COLO668 (cell line): Measurements from ENCODE around the gene CHD3.

Source experiments
- DNase-seq: peaks from one replicate; lab custom pipeline; 2025; ENCODE audit not compliant: unreplicated experiment; lab: John Stamatoyannopoulos, UW

CHD3 gene

DNA sequence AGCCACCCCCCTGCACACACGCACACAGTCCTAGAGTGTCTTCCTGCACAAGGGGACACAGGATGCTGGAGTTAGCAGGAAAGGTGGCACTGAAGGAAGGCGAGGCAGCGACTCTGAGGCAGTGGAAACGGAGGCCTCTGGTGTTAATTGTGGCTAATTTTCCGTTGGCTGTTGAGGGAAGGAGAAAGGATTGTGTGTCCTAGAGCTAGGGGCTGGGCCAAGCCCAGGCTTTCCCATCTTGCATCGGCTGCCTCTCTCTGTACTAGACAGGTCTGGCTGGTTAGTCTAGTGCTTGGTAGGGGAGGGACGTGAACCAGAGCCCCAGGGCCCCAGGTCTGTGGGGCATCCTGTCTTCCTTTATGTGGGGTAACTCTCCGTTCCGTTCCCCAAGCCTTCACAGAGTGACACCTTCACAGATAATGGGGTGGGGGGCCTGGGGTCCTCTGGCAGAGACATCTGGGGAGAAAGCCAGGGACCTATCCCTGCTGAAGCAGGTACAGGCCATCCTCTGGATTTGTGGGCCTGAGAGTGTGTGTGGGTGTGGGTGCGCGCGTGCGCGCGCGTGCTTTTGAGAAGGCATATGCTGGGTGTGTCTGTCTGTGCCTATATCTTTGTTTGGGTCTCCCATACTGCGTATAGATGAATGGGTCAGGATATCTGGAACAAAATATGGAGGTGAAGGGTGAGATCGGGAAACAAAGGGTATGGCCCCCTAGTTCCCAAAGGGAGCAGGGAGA is at the start of gene CHD3:
Gene CHD3 (plus strand): TSS at position 606 of the 737 bp plus-strand sequence. CDS start 212 bp downstream, outside the sequence.
- peak; percentile 48 for DNase-seq

DNA sequence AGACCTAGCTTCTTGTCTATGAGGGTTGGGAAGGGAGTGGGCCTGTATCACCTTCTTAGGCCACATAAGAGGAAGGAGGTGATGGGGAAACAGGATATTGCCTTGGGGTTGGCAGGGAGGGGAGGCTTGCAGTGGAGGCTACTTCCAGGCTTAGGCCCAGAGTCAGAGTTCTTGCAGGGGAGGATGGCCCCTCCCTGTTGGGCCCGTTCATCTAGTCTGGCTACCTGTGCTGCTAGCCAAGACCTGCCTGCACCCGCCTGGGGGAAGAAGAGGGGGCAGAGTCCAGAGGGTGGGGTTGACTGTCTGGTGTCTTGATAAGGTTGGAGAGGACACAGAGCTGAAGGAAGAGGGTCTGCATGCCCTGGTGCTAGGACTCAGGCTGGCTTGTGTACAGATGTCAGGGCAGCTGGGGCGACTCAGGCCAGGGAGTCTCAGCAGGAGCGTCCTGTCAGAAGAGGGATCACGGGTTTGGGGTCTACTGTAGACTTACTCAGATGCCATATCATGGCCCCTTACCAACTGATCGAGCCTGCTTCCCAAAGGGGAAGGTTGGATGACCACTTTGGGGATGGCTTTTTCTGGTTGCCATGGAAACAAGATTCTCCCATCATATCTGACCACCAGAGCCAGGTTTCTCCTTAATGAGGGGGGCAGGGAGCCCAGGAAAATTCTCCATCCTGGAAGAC is 49.3 kb upstream of the CHD3 start:
- no peak for DNase-seq

- no peak for DNase-seq
Measured at GRCh38 chr17:7839876-7840261, 48.7 kb upstream of the CHD3 start.

GRCh38 chr17:7840441-7840840 is 48.1 kb upstream of the CHD3 start:
- DNase-seq = no peak

- DNase-seq = no peak
Measured at GRCh38 chr17:7840875-7841274, 47.7 kb upstream of the CHD3 start.

DNA sequence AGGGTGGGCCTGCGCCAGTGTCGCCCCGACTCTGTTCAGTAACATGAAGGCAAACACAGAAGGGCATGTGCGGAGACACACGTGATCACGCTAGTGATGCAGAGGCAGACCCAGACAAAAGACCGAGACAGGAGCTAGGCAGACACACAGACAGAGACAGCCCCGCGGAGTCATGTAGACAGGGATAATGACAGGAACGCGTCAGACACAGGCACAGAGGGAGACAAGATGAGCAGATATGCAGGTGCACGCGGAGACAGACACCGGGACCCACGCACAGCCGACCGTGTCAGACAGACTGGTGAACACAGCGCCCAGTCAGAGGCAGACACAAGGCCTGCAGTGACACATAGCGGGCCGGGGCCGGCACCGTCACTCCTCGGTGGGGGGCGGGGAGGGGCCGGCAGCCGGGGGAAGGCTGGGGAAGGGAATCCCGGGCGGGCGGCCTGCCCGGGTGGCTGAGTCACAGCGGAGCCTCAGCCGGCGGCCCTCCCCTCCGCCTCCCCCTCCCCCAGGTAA is 47.1 kb upstream of the CHD3 start:
- DNase-seq = peak; percentile 73

GRCh38 chr17:7841915-7842379 is 46.6 kb upstream of the CHD3 start:
- peak; percentile 84 for DNase-seq

- DNase-seq = peak; percentile 75
Measured at GRCh38 chr17:7842380-7843256, 46.0 kb upstream of the CHD3 start.

GRCh38 chr17:7843257-7843535 is 45.4 kb upstream of the CHD3 start:
- DNase-seq = no peak

- peak; percentile 87 for DNase-seq
Measured at GRCh38 chr17:7843536-7844291, 44.9 kb upstream of the CHD3 start.

GRCh38 chr17:7844292-7845154 is 44.1 kb upstream of the CHD3 start:
- DNase-seq = peak; percentile 81

GRCh38 chr17:7845359-7846062 is 43.1 kb upstream of the CHD3 start:
- no peak for DNase-seq

GRCh38 chr17:7846063-7846735 is 42.4 kb upstream of the CHD3 start:
- DNase-seq = no peak

- DNase-seq = no peak
Measured at GRCh38 chr17:7846765-7847661, 41.6 kb upstream of the CHD3 start.

- DNase-seq = no peak
Measured at GRCh38 chr17:7848131-7848579, 40.4 kb upstream of the CHD3 start.

GRCh38 chr17:7848739-7849129 is 39.9 kb upstream of the CHD3 start:
- DNase-seq = no peak

GRCh38 chr17:7849130-7849750 is 39.3 kb upstream of the CHD3 start:
- no peak for DNase-seq
